Measurements from ENCODE around the gene DUOXA1. TPM values are rescaled to one million over a fixed set of nuclear protein-coding genes. Genes with fewer than 3 reads are reported as not detected.
"Not testable (repeated sequence)": the region's sequence is repeated elsewhere in the genome, so short reads cannot be mapped to it uniquely, and the experiment has no call there.

DUOXA1 gene
- total RNA-seq, 1 donor from 2014 or later: 3.2 TPM

- no peak for DNase-seq (ENCODE audit: extremely low spot score, unreplicated experiment)
- peaks cover 52% of the 10 kb centered on the region for H3K27me3 Mint-ChIP-seq
- H3K27ac Mint-ChIP-seq: no peak overlapping the region
Observed at GRCh38 chr15:45089712-45090373, 39.8 kb downstream of the DUOXA1 start.

GRCh38 chr15:45088801-45089711, 40.6 kb downstream of the DUOXA1 start:
- Mint-ChIP-seq H3K27ac (no peak overlapping the region), H3K9me3 (no peaks in the 10 kb centered on the region), H3K27me3 (peaks cover 52% of the 10 kb centered on the region), H3K36me3 (no peaks in the 10 kb centered on the region), H3K4me3 (no peak overlapping the region), H3K4me1 (ENCODE audit: unreplicated experiment) (no peaks in the 10 kb centered on the region)
- TF ChIP-seq CTCF (conservative IDR thresholded peaks at IDR 0.05): no peak
- DNase-seq (ENCODE audit: extremely low spot score, unreplicated experiment): no peak

More at GRCh38 chr15:45089712-45090373, 39.8 kb downstream of the DUOXA1 start:
- no peak for TF ChIP-seq CTCF (conservative IDR thresholded peaks at IDR 0.05)
- Mint-ChIP-seq H3K9me3 (no peaks in the 10 kb centered on the region), H3K36me3 (no peaks in the 10 kb centered on the region), H3K4me1 (ENCODE audit: unreplicated experiment) (no peaks in the 10 kb centered on the region), H3K4me3 (no peak overlapping the region)

- Mint-ChIP-seq H3K36me3 (no peaks in the 10 kb centered on the region), H3K4me3 (no peak overlapping the region), H3K27ac (no peak overlapping the region), H3K27me3 (peaks cover 43% of the 10 kb centered on the region), H3K4me1 (ENCODE audit: unreplicated experiment) (no peaks in the 10 kb centered on the region), H3K9me3 (no peaks in the 10 kb centered on the region)
- TF ChIP-seq CTCF (conservative IDR thresholded peaks at IDR 0.05): no peak
- no peak for DNase-seq (ENCODE audit: extremely low spot score, unreplicated experiment)
Observed at GRCh38 chr15:45087513-45087912, 42.2 kb downstream of the DUOXA1 start.

- H3K36me3 Mint-ChIP-seq: no peaks in the 10 kb centered on the region
- no peaks in the 10 kb centered on the region for H3K4me1 Mint-ChIP-seq (ENCODE audit: unreplicated experiment)
- no peaks in the 10 kb centered on the region for H3K9me3 Mint-ChIP-seq
- TF ChIP-seq CTCF (conservative IDR thresholded peaks at IDR 0.05): no peak
- no peak for DNase-seq (ENCODE audit: extremely low spot score, unreplicated experiment)
- no peak overlapping the region for H3K4me3 Mint-ChIP-seq
- peaks cover 17% of the 10 kb centered on the region for H3K27me3 Mint-ChIP-seq
- H3K27ac Mint-ChIP-seq: no peak overlapping the region
Observed at GRCh38 chr15:45084163-45084562, 45.5 kb downstream of the DUOXA1 start.

- Mint-ChIP-seq H3K4me3 (no peak overlapping the region), H3K9me3 (no peaks in the 10 kb centered on the region), H3K36me3 (no peaks in the 10 kb centered on the region), H3K27me3 (peaks cover 17% of the 10 kb centered on the region), H3K27ac (no peak overlapping the region), H3K4me1 (ENCODE audit: unreplicated experiment) (no peaks in the 10 kb centered on the region)
- DNase-seq (ENCODE audit: extremely low spot score, unreplicated experiment): no peak
- TF ChIP-seq CTCF (conservative IDR thresholded peaks at IDR 0.05): no peak
Observed at GRCh38 chr15:45083223-45083622, 46.5 kb downstream of the DUOXA1 start.

- H3K9me3 Mint-ChIP-seq; DNase-seq (ENCODE audit: extremely low spot score, unreplicated experiment); H3K4me3 Mint-ChIP-seq; H3K27ac Mint-ChIP-seq; H3K36me3 Mint-ChIP-seq; H3K4me1 Mint-ChIP-seq (ENCODE audit: unreplicated experiment): not testable (repeated sequence)
- H3K27me3 Mint-ChIP-seq: peaks cover 10% of the 10 kb centered on the region
Observed at GRCh38 chr15:45082412-45082811, 47.3 kb downstream of the DUOXA1 start.

- DNase-seq (ENCODE audit: extremely low spot score, unreplicated experiment); H3K4me3 Mint-ChIP-seq; H3K4me1 Mint-ChIP-seq (ENCODE audit: unreplicated experiment); H3K27ac Mint-ChIP-seq; H3K27me3 Mint-ChIP-seq; H3K9me3 Mint-ChIP-seq; H3K36me3 Mint-ChIP-seq: not testable (repeated sequence)
Observed at GRCh38 chr15:45080593-45080992, 49.1 kb downstream of the DUOXA1 start.

GRCh38 chr15:45079628-45080246, 49.9 kb downstream of the DUOXA1 start:
- not testable (repeated sequence) for H3K27ac Mint-ChIP-seq; H3K4me1 Mint-ChIP-seq (ENCODE audit: unreplicated experiment); H3K4me3 Mint-ChIP-seq; DNase-seq (ENCODE audit: extremely low spot score, unreplicated experiment); H3K36me3 Mint-ChIP-seq; H3K9me3 Mint-ChIP-seq; H3K27me3 Mint-ChIP-seq
